PFSK-1 (cell line): Measurements from ENCODE around the gene CHM.

ENCODE experiments used
- FOXP2 ChIP-seq: optimal IDR thresholded peaks from 2 replicates; pipeline ENCODE3; 2011; ENCODE audit warnings: borderline replicate concordance, control low read depth, inconsistent platforms; ENCODE audit not compliant: insufficient read depth; ENCODE audit errors: extremely low read length, extremely low read depth
- POLR2AphosphoS5 ChIP-seq: IDR thresholded peaks from 2 replicates; pipeline ENCODE4 v1.6.1; 2012; ENCODE audit warnings: low read depth, mild to moderate bottlenecking, control low read depth, low read length, moderate library complexity
- REST ChIP-seq, 2 experiments: IDR thresholded peaks; 2 replicates each; pipeline versions ENCODE4 v1.6.1 to v1.8.0; 2011 to 2012; ENCODE audit warnings: low read depth in 2 of 2, low read length in 2 of 2, control low read depth in 1 of 2, inconsistent platforms in 1 of 2, mild to moderate bottlenecking in 1 of 2, moderate library complexity in 1 of 2; ENCODE audit not compliant: insufficient read depth in 1 of 2
- SIN3A ChIP-seq: IDR thresholded peaks from 2 replicates; pipeline ENCODE4 v1.6.1; 2012; ENCODE audit warnings: mild to moderate bottlenecking, low read length, moderate library complexity, borderline replicate concordance; ENCODE audit not compliant: insufficient read depth
- TAF1 ChIP-seq: IDR thresholded peaks from 2 replicates; pipeline ENCODE4 v1.6.1; 2012; ENCODE audit warnings: low read length, control low read depth, borderline replicate concordance; ENCODE audit not compliant: insufficient read depth

DNA sequence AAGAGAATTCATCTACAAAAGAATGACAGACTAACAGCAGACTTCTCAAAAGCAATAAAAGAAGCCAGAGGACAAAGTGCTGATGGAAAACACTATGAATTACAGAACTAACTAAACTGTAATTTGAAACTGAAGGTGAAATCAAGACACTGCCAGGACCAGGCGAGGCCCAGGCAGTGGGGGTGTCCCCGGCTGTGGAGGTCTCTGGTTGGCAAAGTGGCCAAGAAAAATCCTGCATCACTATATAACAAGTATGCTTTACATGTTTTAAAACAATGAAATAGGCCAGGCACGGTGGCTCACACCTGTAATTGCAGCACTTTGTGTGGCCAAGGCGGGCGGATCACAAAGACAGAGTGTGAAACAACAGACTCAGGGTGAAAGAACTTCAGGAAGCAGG lies 32.9 kb downstream of the CHM start:
- TF ChIP-seq REST (IDR thresholded peaks at IDR 0.05; ENCODE audit: insufficient read depth in 1 of 2, low read depth in 2 of 2, low read length in 2 of 2) = no peak
- no peak for TF ChIP-seq POLR2AphosphoS5
- no peak for TF ChIP-seq FOXP2
- TF ChIP-seq SIN3A = no peak
- TF ChIP-seq TAF1 = no peak
